NCI-H2029 treated with DMSO at 0.1 percent for 48 hours (cell line): ENCODE measurements around the gene PCLO.
"Not testable (repeated sequence)": the region's sequence is repeated elsewhere in the genome, so short reads cannot be mapped to it uniquely, and the experiment has no call there.

Experiments
- DNase-seq: peaks from one replicate; lab custom pipeline; 2025; lab: John Stamatoyannopoulos, UW

PCLO gene

DNA sequence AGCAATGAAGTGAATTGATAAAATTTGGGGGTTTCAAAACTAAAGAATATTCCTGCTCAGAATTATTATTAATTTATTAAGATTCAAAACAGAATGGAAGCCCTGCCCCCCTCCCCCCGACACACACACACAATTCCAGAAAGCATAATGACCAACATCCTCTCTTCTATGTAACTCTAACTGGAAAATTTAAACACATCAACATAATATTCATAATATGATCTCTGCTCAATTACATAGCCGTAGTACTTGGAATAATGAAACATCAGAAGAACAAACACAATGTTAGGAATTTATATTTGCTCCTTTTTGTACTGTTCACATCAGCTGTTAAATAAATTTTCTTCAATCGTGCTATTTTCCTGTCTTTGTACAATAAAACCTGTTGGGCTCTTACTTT lies 20.8 kb downstream of the PCLO start:
- no peak for DNase-seq

DNA sequence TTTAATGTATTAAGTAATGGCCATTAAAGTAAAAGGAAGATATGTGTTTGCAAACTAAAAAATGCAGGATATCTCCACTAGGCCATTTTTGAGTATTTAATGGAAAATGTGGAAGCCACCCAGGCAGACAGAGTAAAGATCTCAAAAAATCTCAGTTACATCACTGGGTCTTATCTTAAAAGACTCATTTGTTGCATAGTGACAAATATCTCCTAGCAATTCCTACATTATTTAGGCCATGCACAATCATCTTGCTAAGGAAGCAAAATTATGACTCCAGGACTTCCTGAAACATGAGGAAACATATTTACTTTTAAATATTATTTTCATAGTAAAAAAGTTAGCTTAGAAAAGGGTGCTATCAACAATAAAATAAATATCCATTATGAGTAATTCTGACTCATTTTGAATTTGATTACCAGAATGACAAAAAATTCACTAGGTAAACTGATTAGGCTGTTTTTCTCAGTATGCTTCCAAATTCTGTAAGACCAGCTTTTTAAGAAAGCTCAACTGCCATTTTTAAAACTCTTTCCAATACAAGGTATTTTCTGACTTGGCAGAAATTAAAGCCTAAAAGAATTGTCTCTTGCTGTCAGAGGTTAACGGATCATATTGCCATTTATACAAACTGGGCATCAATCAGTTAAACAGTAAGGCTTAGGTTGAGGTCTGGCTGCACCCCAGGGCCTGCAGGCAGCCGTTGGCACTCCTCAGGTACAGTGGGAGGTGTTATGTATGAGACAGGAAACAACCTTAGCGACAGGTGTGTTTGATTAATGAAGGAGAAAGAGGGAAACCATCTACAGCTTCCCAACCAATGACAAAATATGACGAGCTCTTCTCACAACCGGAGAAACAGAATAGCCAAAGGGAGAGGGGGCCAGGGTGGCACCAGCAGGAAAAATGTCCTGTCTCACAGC lies 31.8 kb downstream of the PCLO start:
- peak; percentile 94 for DNase-seq

DNA sequence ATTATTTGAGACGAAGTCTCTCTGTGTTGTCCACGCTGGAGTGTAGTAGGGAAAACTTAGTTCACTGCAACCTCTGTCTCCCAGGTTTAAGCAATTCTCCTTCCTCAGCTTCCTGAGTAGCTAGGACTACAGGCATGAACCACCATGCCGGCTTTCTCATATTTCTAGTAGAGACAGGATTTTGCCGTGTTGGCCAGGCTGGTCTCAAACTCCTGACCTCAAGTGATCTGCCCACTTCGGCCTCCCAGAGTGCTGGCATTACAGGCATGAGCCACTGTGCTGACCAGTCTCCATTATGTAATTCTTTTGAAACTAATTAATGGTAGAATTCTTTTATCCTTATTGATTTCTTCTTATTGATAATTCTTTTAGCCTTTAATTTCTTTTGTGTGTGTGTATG lies 32.5 kb downstream of the PCLO start:
- no peak for DNase-seq

DNA sequence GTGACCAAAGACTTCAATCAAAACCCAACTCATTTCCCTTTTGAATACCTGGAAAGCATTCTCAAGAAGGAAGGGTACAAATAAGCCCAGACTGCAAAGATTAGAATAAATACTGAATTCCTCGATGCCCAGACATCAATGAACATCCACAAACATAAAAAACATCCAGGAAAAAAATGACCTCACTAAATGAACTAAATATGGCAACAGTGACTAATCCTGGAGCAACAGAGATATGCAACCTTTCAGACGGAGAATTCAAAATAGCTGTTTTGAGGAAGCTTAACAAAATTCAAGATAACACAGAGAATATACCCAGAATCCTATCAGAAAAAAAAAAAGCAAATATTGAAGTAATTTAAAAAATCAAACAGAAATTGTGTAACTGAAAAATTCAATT lies 43.2 kb downstream of the PCLO start:
- DNase-seq, result no peak

DNA sequence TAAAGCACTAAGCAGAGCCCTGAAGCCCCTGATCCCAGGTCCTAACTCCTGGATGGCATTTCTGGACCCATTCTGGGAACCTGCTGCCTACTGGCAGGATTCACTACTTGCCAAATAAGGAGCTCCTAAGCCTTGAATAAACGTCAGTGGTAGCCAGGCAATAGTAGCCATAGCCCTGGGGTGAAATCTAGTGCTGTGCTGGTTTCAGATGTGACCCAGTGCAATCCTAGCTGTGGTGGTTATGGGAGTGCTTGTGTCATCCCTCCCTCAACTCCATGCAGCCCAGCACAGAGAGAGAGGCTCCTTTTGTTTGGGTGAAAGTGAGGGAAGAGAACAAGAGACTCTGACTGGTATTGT lies 43.7 kb downstream of the PCLO start:
- no peak for DNase-seq

DNA sequence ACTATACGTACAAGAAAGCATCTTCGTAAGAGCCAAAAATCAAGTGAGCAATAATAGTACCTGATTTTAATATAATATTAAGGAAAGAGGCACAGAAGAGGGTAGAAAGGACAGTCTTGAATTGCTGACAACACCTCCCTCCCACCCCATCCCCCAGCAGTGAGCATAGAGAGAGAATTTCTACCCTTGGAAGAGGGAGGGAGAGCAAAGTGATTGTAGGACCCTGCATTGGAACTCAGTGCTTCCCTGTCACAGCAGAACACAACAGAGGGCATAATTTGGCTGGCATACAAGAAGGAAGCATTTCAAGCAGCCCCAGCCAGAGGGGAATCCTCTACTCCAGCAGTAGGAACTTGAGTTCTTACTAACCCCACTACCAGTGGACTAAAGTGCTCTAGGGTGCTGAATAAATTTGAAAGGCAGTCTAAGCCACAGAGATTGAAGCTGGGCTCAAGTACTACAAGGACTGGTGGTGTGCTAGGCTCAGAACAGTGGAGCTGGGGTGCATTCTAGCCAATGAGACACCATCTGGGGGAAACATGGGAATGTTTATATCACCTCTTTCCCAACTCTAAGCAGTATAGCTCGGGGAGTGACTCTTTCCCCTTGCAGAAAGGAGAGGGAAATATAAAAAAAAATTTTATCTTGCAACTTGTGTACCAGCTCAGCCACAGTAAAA lies 44.2 kb downstream of the PCLO start:
- DNase-seq, result no peak

DNA sequence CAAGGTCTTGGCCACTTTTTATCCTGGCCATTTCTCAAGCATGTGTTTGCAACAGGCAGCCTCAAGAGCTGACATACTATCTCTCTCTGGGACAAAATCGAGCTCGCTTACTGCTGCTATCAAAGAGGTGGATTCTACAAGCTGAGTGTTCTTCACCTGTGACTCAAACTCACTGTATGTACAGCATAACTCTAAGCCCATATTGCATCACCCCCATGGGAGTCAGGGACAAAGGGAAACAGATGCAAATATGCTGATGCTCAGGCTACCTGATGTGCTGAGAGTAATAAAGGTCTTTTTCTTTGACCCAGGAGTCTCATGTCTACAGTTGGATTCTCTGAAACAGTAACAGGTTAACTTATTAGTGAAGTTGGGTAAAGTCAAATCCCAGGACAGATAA lies 45.2 kb downstream of the PCLO start:
- DNase-seq, result no peak

DNA sequence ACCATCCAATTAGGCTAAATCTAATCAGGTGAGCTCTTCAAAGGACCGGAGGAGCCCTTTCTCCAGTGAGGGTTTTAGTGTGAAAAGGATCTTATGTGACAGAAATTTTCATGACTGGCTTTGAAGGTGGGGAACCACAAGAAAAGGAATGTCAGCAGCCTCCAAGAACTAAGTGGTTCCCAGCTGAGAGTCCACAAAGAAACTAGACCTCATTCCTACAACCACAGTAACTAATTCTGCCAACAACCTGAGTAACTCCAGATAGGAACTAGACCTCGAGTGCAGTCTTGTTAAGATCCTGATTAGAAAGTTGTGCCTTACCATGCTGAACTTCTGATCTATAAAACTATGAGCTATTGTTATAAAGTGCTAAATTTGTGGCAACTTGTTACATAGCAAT lies 51.3 kb downstream of the PCLO start:
- DNase-seq, result no peak

DNA sequence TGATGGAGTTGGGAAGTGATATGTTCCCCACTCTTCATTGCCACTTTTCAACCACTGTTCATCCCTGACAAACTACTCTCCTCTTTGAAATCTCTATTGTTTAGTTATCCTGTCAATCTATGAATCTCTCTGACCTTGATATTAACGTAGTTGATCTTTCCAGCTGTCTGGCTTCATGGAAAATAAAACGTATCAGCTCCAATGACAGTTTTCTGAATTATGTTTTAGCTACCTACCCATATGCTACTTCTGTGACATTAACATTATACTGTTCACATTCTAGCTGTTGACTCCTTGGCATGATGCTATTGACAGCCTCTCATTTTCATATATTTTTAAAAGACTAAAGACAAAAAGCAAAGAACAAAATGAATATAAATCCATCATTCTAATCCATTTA lies 53.3 kb downstream of the PCLO start:
- DNase-seq, result no peak

DNA sequence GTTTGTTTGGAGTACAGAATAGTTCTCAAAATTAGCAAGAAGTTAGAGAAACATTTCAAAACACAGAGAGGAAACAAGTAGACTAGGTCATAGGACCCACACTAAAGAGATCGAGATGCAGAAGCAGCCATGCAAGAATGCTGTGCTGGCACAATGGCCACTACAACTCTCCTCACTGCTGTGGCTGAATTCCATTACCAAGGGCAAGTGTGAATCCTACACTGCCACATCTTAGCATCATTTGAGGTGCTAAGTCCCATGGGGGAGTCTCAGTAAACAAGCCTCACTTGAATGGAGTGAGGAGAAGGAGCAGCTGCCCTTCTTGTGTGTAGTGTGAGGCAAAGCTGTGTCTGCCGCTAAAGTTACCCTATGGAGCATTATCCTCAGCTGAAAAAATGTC lies 56.7 kb downstream of the PCLO start:
- DNase-seq, result no peak

DNA sequence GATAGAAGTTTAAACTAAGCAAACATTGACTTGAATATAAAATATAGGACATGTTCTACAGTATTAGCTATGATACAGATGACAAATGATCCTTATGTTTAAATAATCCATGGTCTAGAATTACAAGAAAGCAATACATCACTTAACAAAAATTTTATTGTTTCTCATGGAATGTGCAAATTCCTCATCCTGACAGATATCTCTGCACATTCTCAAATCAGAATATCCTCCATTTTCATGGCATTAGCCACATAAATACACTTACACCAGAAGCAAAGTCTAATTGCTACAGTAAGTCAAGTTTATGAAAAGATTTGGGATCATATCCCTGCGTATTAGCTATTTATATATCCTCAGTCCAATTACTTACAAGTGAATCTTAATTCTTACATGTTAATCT lies 57.6 kb downstream of the PCLO start:
- DNase-seq, result no peak

DNA sequence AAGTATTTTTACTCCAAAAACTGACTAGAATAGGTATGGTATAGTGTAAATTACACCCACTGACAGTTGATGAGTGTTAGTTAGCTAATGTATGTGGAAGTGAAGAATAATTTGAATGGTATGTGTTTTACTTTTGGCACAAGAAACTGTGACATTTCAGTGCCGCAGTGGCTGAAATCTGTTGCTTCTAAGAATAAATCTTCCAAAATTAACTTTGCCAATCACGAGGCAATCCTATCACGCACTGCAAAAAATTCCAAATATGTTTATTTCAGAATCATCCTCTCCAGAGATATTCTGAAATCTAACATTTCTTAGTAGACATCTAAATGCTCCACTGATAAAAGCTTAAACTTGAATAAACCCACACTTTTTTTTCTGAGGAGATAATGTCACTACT lies 61.2 kb downstream of the PCLO start:
- no peak for DNase-seq

DNA sequence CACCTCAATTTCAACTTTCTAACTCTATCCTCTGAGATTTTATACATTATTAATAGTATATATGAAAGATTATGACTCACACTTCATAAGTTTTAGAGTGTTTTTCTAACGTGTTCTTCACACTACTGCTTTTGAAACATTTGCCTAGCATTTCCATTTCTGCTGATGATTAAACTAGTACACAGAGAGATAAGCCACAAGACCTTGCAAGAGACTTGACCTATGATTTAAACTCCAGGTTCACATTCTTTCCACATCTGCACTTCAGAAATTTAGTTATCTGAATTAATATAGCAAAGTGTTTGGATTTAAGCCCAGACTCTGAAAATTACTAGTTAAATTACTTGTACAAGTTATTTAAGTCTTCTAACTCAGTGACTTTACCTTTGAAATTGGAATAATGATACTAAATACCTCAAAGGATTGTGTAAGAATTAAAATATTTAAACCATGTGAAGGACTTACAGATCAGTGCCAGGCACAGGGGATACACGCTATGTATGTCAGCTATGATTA lies 66.6 kb downstream of the PCLO start:
- no peak for DNase-seq

DNA sequence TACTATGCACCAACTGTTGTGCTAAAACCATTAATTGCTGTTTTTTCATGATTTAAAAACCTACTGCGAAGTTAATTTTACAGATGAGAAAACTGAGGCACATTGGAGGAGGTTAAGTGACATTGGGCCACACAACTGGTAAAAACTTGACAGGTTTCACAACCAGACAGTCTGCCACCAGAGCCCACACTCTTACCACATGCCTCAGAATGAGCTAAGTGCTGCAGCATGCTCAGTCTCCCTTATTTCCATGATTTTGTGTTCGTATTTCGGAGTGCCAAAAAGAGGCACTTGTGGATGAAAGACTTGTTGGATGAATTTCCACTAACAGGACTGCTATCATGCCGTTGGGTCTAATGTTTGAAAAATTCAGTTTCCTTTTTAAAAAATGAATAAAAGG lies 77.4 kb downstream of the PCLO start:
- DNase-seq, result no peak

DNA sequence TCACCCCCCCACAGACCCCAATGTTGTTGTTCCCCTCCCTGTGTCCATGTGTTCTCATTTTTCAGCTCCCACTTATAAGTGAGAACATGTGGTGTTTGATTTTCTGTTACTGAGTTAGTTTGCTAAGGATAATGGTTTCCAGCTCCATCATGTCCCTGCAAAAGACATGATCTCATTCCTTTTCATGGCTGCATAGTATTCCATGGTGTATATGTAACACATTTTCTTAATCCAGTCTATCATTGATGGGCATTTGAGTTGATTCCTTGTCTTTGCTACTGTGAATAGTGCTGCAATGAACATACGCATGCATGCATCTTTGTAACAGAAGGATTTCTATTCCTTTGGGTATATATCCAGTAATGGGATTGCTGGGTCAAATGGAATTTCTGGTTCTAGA lies 82.8 kb downstream of the PCLO start:
- DNase-seq, result not testable (repeated sequence)

DNA sequence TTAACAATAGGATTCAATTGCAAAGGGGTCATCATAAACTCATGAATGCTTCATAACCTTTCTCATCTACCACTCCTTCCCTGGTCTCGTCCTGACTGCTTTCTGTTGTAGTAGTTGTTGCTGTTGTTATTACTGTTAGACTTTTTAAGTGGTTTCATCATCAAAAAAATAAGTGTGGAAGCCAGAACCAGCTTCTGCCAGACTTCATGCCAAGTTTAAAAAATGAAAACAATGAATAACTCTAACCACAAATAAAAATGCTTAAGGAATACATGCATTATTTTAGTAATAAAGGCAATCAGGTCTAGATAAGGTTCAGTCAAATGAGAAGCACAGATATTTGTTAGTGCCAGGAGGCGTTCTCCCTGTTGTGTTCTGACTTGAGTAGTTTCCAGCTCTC lies 85.4 kb downstream of the PCLO start:
- no peak for DNase-seq

DNA sequence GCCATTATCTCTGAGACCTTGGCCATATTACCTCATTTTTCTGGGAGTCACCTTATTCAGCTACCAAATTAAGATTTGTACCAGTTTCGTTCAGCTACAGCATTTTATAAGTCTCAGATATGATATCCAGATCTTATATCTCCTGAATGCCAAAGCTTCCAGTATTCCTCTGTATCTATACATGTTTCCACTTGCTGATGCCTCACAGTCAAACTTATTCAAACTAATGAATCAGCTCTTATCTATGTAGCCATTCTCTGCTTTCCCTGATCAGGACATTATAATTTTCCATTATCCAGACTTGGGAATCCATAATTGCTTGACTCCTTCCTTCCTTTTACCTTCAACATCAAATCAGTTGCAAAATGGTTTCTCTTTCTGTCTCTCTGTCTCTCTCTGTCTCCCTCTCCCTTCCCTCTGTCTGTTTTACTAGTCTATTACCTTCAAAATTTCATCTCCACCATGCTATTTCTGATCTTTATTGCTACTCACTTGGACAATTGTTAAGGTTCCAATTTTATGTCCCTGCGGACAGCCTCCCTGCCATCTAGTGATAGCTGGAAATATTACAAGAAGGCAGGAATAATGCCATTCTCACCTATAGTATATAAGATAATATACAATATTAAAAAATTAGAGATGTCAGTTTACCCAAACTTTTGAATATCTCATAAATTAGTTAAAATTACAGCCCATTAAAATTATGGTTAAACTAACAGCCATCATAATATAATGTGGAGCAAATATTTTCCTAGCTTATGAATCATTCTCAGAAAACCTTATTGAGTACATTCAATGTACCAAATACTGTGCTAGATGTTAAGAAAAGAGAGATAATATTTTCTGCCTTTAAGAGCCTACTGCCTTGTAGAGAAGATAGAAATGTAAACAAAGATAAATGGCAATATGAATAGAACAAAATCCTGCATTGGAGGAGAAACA lies 89.8 kb downstream of the PCLO start:
- no peak for DNase-seq

DNA sequence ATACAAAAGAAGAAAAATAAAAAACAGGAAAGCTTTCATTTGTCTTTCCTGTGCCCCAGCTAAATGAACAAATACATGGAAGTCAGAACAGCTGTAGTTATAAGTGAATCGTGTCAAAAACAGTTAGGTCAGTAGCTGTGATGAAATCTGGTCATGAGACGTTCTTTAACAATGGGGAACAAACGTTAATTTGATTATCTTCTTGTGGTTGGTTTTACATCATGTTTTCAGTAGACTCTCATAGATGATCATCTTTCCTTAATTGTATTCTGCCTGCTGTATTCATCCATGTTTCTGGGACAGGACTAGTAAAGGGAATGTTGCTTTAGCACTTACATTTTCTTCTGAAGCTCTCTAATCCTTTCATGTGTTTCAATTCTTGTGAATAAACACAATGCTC lies 97.0 kb downstream of the PCLO start:
- DNase-seq, result no peak

DNA sequence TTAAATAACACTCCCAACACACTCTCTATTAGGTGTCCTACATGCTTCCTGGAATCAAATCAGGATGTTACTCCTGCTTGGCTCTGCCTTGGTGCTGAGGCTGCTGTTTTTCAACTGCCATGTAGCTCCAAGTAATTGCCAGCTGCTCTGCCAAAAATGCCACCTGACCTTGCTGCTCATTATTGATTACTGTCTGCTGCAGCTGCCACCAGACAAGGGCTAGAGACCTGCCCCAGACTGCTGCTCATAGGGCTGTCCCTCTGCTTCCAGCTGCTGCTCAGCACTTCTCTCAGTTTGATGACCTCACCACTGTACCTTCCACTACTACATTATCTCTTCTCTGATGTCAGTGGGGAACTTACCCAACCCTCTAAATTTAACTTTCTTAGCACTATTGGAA lies 102.5 kb downstream of the PCLO start:
- peak; percentile 89 for DNase-seq

DNA sequence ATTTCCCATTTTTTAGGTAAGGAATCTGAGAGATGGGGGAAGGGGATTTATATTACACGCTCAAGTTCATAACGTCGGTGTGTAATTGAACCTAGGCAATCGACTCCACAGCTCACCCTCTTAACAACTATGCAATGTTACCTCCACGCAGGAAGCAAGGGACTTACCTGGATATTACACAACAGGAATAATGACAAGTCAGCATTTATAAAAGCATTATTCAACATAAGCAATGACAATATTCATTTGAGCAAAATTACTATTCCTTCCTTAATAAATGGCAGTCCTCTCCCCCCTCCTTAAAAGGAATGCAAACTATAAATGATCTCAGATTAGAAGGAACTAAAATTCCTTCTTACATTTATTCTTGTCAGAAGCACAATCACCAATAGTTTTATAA lies 104.0 kb downstream of the PCLO start:
- no peak for DNase-seq

DNA sequence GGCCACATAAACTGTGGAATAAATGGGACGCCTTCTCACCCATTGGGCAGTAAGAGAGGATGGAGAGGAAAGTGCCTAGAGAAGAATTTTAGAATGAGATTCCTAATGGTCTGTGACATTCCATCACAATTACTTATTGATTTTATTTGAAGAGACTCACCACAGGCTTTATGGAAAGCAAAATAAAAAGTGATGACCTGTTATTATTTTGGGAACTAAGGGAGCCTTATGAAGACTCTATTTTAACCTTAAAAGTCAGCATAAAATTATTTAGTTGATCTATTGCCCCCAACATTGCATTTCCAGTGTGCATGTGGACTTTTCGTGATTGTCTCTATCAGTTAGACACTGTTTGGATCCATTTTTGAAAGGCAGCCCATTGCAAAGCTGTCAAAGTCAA lies 107.5 kb downstream of the PCLO start:
- DNase-seq, result no peak

DNA sequence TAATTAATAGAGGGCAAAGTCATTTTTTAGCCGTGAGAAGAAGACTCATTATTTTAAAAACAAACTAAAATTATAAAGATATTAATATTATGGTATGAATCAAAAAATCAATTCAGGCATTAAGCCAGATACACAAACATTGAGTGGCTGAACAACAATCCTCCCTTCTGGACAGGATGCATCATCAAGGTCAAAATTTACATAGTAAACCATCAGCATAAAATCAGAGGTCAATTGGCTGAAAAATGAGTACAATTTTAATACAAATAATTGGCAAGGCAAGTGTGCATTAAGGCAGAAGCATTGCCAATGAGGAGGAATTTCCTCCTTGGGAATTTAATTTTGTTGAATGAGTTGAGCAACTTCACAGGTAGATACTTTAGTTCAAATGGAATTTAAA lies 108.2 kb downstream of the PCLO start:
- DNase-seq, result no peak
